ENCODE measurements around the gene GOLGA3.
"Not testable (repeated sequence)": the region's sequence is repeated elsewhere in the genome, so short reads cannot be mapped to it uniquely, and the experiment has no call there.

The GOLGA3 gene

GRCh38 chr12:132813443-132813842, 15.2 kb downstream of the GOLGA3 start:
- no peak for DNase-seq

GRCh38 chr12:132812631-132813305, 15.9 kb downstream of the GOLGA3 start:
- DNase-seq: no peak

- not testable (repeated sequence) for DNase-seq
Measured at GRCh38 chr12:132809391-132809790, 19.3 kb downstream of the GOLGA3 start.

- DNase-seq: no peak
Measured at GRCh38 chr12:132807295-132808092, 21.2 kb downstream of the GOLGA3 start.

- DNase-seq: no peak
Measured at GRCh38 chr12:132806857-132807256, 21.8 kb downstream of the GOLGA3 start.

GRCh38 chr12:132804426-132804861, 24.2 kb downstream of the GOLGA3 start:
- DNase-seq: no peak

- DNase-seq: no peak
Measured at GRCh38 chr12:132803888-132804287, 24.8 kb downstream of the GOLGA3 start.

- DNase-seq: no peak
Measured at GRCh38 chr12:132803125-132803524, 25.5 kb downstream of the GOLGA3 start.

GRCh38 chr12:132801741-132802140, 26.9 kb downstream of the GOLGA3 start:
- no peak for DNase-seq

GRCh38 chr12:132798836-132799235, 29.8 kb downstream of the GOLGA3 start:
- no peak for DNase-seq

GRCh38 chr12:132797820-132798570, 30.7 kb downstream of the GOLGA3 start:
- DNase-seq: no peak

GRCh38 chr12:132795847-132796246, 32.8 kb downstream of the GOLGA3 start:
- no peak for DNase-seq

- not testable (repeated sequence) for DNase-seq
Measured at GRCh38 chr12:132791940-132792339, 36.7 kb downstream of the GOLGA3 start.

- DNase-seq: no peak
Measured at GRCh38 chr12:132789099-132789471, 39.6 kb downstream of the GOLGA3 start.

GRCh38 chr12:132788375-132789098, 40.1 kb downstream of the GOLGA3 start:
- DNase-seq: no peak

GRCh38 chr12:132787877-132788276, 40.8 kb downstream of the GOLGA3 start:
- no peak for DNase-seq

- DNase-seq: no peak
Measured at GRCh38 chr12:132786192-132786591, 42.5 kb downstream of the GOLGA3 start.

GRCh38 chr12:132784580-132784979, 44.1 kb downstream of the GOLGA3 start:
- no peak for DNase-seq

GRCh38 chr12:132783917-132784531, 44.6 kb downstream of the GOLGA3 start:
- DNase-seq: no peak

GRCh38 chr12:132781938-132782337, 46.7 kb downstream of the GOLGA3 start:
- no peak for DNase-seq

GRCh38 chr12:132779781-132780353, 48.8 kb downstream of the GOLGA3 start:
- no peak for DNase-seq

- no peak for DNase-seq
Measured at GRCh38 chr12:132777614-132778013, 51.1 kb downstream of the GOLGA3 start.
